ENCODE measurements around the gene ZNF608.

ZNF608 gene

DNA sequence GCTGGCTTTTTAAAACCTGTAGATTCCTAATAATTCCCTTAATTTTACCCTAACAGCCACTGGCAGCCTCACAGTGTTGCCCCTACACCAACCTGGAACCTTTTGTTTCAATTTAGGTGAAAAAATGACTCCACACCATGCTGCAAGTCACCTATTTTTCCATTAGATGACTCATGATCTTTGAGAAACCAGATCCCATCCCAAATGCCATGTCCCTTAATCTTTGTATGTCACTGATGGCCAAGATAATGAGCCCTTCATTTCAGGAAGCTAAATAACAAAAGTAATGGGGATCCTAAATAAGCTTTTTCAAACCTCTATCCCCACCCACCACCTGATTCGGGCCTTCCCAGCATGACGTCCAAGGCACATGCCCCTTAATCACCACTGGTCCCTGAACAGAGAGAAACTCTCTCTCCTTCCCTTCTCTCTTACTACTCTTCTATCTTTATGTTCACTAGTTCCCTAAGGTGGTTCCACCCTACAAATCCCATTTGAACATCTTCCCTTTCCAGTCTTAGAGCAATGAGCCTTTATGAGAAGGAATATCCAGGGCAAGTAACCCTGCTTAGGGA is 33.6 kb downstream of the ZNF608 start:
- no peak for ATAC-seq (ENCODE audit: low read depth)
- Histone ChIP-seq H3K4me1 (ENCODE audit: insufficient read depth, poor library complexity, severe bottlenecking) (no peaks in the 10 kb centered on the region), H3K27me3 (ENCODE audit: insufficient read depth, poor library complexity, severe bottlenecking) (no peaks in the 10 kb centered on the region), H3K9me3 (ENCODE audit: severe bottlenecking) (no peaks in the 10 kb centered on the region), H3K36me3 (ENCODE audit: low read depth) (no peaks in the 10 kb centered on the region), H3K4me3 (ENCODE audit: severe bottlenecking) (no peak overlapping the region), H3K27ac (ENCODE audit: poor library complexity, severe bottlenecking) (no peak overlapping the region)
- no peak for TF ChIP-seq CTCF (IDR thresholded peaks at IDR 0.05; ENCODE audit: poor library complexity, severe bottlenecking)
- no peak for DNase-seq (ENCODE audit: low spot score)

- ATAC-seq (ENCODE audit: low read depth) (no peak), DNase-seq (ENCODE audit: low spot score) (no peak)
- TF ChIP-seq CTCF (IDR thresholded peaks at IDR 0.05; ENCODE audit: poor library complexity, severe bottlenecking), result no peak
- H3K4me1 ChIP-seq (ENCODE audit: insufficient read depth, poor library complexity, severe bottlenecking), result no peaks in the 10 kb centered on the region
- H3K4me3 ChIP-seq (ENCODE audit: severe bottlenecking), result no peak overlapping the region
- H3K9me3 ChIP-seq (ENCODE audit: severe bottlenecking), result no peaks in the 10 kb centered on the region
- H3K36me3 ChIP-seq (ENCODE audit: low read depth), result no peaks in the 10 kb centered on the region
- H3K27me3 ChIP-seq (ENCODE audit: insufficient read depth, poor library complexity, severe bottlenecking), result no peaks in the 10 kb centered on the region
- H3K27ac ChIP-seq (ENCODE audit: poor library complexity, severe bottlenecking), result no peak overlapping the region
Measured at GRCh38 chr5:124708086-124708485, 38.4 kb downstream of the ZNF608 start.

DNA sequence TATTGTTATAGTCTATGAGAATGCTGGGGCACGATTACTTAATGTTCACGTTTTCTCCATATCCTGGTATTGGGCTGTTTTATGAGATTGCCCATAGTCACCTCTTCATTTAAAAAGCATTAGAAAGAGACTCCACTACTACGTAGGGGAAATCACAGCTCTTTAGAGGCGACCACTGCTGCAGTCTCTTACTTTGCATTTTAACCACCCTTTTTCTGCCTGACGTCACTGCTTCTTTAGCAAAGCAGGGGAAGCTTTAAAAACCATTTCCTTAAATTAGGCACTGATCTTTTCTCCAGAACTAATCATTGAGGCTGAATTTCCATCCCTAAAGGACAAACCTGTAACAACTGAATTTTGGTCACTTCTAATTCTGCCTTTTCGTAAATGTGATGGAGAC is 38.9 kb downstream of the ZNF608 start:
- H3K27me3 ChIP-seq (ENCODE audit: insufficient read depth, poor library complexity, severe bottlenecking), result no peaks in the 10 kb centered on the region
- DNase-seq (ENCODE audit: low spot score), result no peak
- no peaks in the 10 kb centered on the region for H3K36me3 ChIP-seq (ENCODE audit: low read depth)
- ATAC-seq (ENCODE audit: low read depth), result no peak
- H3K4me3 ChIP-seq (ENCODE audit: severe bottlenecking), result no peak overlapping the region
- H3K27ac ChIP-seq (ENCODE audit: poor library complexity, severe bottlenecking), result no peak overlapping the region
- H3K4me1 ChIP-seq (ENCODE audit: insufficient read depth, poor library complexity, severe bottlenecking), result no peaks in the 10 kb centered on the region
- TF ChIP-seq CTCF (IDR thresholded peaks at IDR 0.05; ENCODE audit: poor library complexity, severe bottlenecking), result no peak
- H3K9me3 ChIP-seq (ENCODE audit: severe bottlenecking), result no peaks in the 10 kb centered on the region

DNA sequence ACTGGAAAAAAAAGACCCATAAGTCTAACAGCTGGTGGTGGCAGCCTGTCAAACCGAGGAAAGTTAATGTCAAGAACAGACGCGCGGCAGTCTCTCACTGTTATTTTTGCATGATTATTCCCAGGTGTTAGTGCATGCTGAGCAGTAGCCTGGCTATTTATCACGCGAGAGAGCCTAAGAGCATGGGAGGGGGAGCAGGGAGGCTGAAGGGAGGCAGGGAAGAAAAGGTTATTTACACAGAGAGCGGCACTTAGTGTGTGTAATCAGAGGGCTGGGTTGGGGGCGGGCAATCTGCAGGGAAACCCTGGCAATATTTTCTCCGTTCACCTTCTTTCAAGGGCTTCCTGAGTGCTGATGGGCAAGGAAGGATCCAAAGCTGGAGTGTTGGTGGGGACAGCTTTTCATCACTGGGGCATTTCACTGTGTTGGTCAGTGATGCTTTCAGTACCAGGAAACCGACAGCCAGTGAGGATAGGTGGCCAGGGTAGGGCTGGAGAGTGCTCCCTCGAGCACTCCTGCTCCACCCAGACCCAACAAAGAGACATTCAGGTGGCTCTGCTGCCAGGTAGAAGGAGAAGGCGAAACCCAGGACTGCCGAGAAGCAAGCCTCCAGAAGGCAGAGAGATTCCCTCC is 39.6 kb downstream of the ZNF608 start:
- DNase-seq (ENCODE audit: low spot score), result no peak
- no peak overlapping the region for H3K27ac ChIP-seq (ENCODE audit: poor library complexity, severe bottlenecking)
- H3K4me1 ChIP-seq (ENCODE audit: insufficient read depth, poor library complexity, severe bottlenecking), result no peaks in the 10 kb centered on the region
- H3K36me3 ChIP-seq (ENCODE audit: low read depth), result no peaks in the 10 kb centered on the region
- no peaks in the 10 kb centered on the region for H3K27me3 ChIP-seq (ENCODE audit: insufficient read depth, poor library complexity, severe bottlenecking)
- H3K9me3 ChIP-seq (ENCODE audit: severe bottlenecking), result no peaks in the 10 kb centered on the region
- ATAC-seq (ENCODE audit: low read depth), result no peak
- H3K4me3 ChIP-seq (ENCODE audit: severe bottlenecking), result no peak overlapping the region
- TF ChIP-seq CTCF (IDR thresholded peaks at IDR 0.05; ENCODE audit: poor library complexity, severe bottlenecking), result no peak

DNA sequence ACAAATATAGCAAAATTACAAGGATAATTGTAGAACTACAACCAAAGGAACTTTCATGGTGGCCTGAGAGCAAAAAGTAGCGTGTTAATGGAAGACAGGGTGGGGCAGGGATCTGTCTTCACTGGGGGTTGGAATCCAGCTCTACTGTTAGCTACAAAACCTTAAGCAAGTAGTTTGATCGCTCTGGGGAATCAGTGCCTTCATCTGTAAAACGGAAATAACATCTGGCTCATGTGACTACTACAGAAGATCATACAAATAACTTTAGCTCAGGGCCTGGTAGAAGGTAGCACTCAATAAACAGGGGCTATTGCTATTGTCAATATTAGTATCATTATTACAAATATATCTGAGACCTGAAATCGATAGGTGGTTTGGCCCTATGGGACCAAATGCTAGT is 40.4 kb downstream of the ZNF608 start:
- Histone ChIP-seq H3K9me3 (ENCODE audit: severe bottlenecking) (no peaks in the 10 kb centered on the region), H3K36me3 (ENCODE audit: low read depth) (no peaks in the 10 kb centered on the region), H3K4me1 (ENCODE audit: insufficient read depth, poor library complexity, severe bottlenecking) (no peaks in the 10 kb centered on the region), H3K27me3 (ENCODE audit: insufficient read depth, poor library complexity, severe bottlenecking) (no peaks in the 10 kb centered on the region), H3K27ac (ENCODE audit: poor library complexity, severe bottlenecking) (no peak overlapping the region), H3K4me3 (ENCODE audit: severe bottlenecking) (no peak overlapping the region)
- DNase-seq (ENCODE audit: low spot score) (no peak), ATAC-seq (ENCODE audit: low read depth) (no peak)
- no peak for TF ChIP-seq CTCF (IDR thresholded peaks at IDR 0.05; ENCODE audit: poor library complexity, severe bottlenecking)

Data from RWPE2 (cell line).